Activated naive CD8-positive, alpha-beta T cell treated with anti-CD3 and anti-CD28 coated beads for 36 hours (primary cell): ENCODE results near the gene GOLGA6D. TPM values are rescaled to one million over a fixed set of nuclear protein-coding genes. Genes with fewer than 3 reads are reported as not detected.
"Not testable (repeated sequence)": the region's sequence is repeated elsewhere in the genome, so short reads cannot be mapped to it uniquely, and the experiment has no call there.

Experiments used
- DNase-seq: peaks from one replicate; pipeline ENCODE4 v3.0.0; 2021
- H3K27ac Mint-ChIP-seq: one replicate; pipeline ENCODE4 v1.8.0; 2022; ENCODE audit warnings: mild to moderate bottlenecking, moderate library complexity, mixed read lengths
- H3K27me3 Mint-ChIP-seq: one replicate; pipeline ENCODE4 v1.8.0; 2022; ENCODE audit warnings: mild to moderate bottlenecking, mixed read lengths
- H3K36me3 Mint-ChIP-seq: one replicate; pipeline ENCODE4 v1.8.0; 2021; ENCODE audit warnings: mild to moderate bottlenecking, mixed read lengths
- H3K4me1 Mint-ChIP-seq: one replicate; pipeline ENCODE4 v1.8.0; 2021; ENCODE audit warnings: mixed read lengths
- H3K4me3 Mint-ChIP-seq: one replicate; pipeline ENCODE4 v1.8.0; 2022; ENCODE audit warnings: mild to moderate bottlenecking, moderate library complexity, mixed read lengths
- H3K9me3 Mint-ChIP-seq: one replicate; pipeline ENCODE4 v1.8.0; 2022; ENCODE audit warnings: mixed read lengths
- total RNA-seq, 2 experiments: library from RNA; stranded (reverse); gene quantifications; one replicate each; pipeline ENCODE4 v1.2.3, GENCODE V29; 2021

Gene GOLGA6D
- total RNA-seq, 2 experiments from 2014 or later, result not detected

- H3K4me3 Mint-ChIP-seq, H3K4me1 Mint-ChIP-seq, H3K27ac Mint-ChIP-seq, H3K27me3 Mint-ChIP-seq, H3K36me3 Mint-ChIP-seq, DNase-seq, H3K9me3 Mint-ChIP-seq: not testable (repeated sequence)
Measured at GRCh38 chr15:75258620-75259343, 23.9 kb upstream of the GOLGA6D start.

- not testable (repeated sequence) for H3K4me3 Mint-ChIP-seq, H3K27me3 Mint-ChIP-seq, H3K4me1 Mint-ChIP-seq
Measured at GRCh38 chr15:75259873-75260272, 22.8 kb upstream of the GOLGA6D start.

GRCh38 chr15:75273751-75274359 lies 8.8 kb upstream of the GOLGA6D start:
- not testable (repeated sequence) for H3K9me3 Mint-ChIP-seq, H3K4me1 Mint-ChIP-seq, H3K4me3 Mint-ChIP-seq, H3K27me3 Mint-ChIP-seq, H3K27ac Mint-ChIP-seq, DNase-seq, H3K36me3 Mint-ChIP-seq

More at GRCh38 chr15:75259873-75260272, 22.8 kb upstream of the GOLGA6D start:
- H3K36me3 Mint-ChIP-seq, H3K27ac Mint-ChIP-seq, DNase-seq, H3K9me3 Mint-ChIP-seq: not testable (repeated sequence)

GRCh38 chr15:75274509-75275107 lies 8.0 kb upstream of the GOLGA6D start:
- not testable (repeated sequence) for H3K27me3 Mint-ChIP-seq, H3K4me3 Mint-ChIP-seq, H3K9me3 Mint-ChIP-seq, H3K27ac Mint-ChIP-seq, H3K4me1 Mint-ChIP-seq, H3K36me3 Mint-ChIP-seq
- peak; percentile 76 for DNase-seq

- not testable (repeated sequence) for H3K9me3 Mint-ChIP-seq, H3K4me3 Mint-ChIP-seq, H3K36me3 Mint-ChIP-seq, H3K4me1 Mint-ChIP-seq, H3K27ac Mint-ChIP-seq, H3K27me3 Mint-ChIP-seq, DNase-seq
Measured at GRCh38 chr15:75275617-75276016, 7.0 kb upstream of the GOLGA6D start.

GRCh38 chr15:75278497-75278896 lies 4.1 kb upstream of the GOLGA6D start:
- H3K36me3 Mint-ChIP-seq, H3K9me3 Mint-ChIP-seq: not testable (repeated sequence)

GRCh38 chr15:75284152-75284551 lies 1.5 kb downstream of the GOLGA6D start:
- not testable (repeated sequence) for H3K4me1 Mint-ChIP-seq, H3K36me3 Mint-ChIP-seq, H3K27me3 Mint-ChIP-seq, DNase-seq, H3K27ac Mint-ChIP-seq, H3K4me3 Mint-ChIP-seq, H3K9me3 Mint-ChIP-seq

More at GRCh38 chr15:75278497-75278896, 4.1 kb upstream of the GOLGA6D start:
- H3K27ac Mint-ChIP-seq, H3K27me3 Mint-ChIP-seq, H3K4me1 Mint-ChIP-seq, H3K4me3 Mint-ChIP-seq, DNase-seq: not testable (repeated sequence)

- H3K9me3 Mint-ChIP-seq, H3K27me3 Mint-ChIP-seq: not testable (repeated sequence)
Measured at GRCh38 chr15:75293660-75294059, 11.0 kb downstream of the GOLGA6D start.

GRCh38 chr15:75298541-75299310 lies 16.1 kb downstream of the GOLGA6D start:
- H3K4me3 Mint-ChIP-seq, H3K27ac Mint-ChIP-seq, H3K36me3 Mint-ChIP-seq, H3K27me3 Mint-ChIP-seq, H3K9me3 Mint-ChIP-seq, H3K4me1 Mint-ChIP-seq, DNase-seq: not testable (repeated sequence)

More at GRCh38 chr15:75293660-75294059, 11.0 kb downstream of the GOLGA6D start:
- H3K4me3 Mint-ChIP-seq, H3K36me3 Mint-ChIP-seq, H3K27ac Mint-ChIP-seq, H3K4me1 Mint-ChIP-seq, DNase-seq: not testable (repeated sequence)

- H3K9me3 Mint-ChIP-seq, H3K27ac Mint-ChIP-seq, H3K4me1 Mint-ChIP-seq, H3K27me3 Mint-ChIP-seq, H3K4me3 Mint-ChIP-seq, H3K36me3 Mint-ChIP-seq: not testable (repeated sequence)
- DNase-seq, result peak; percentile 52
Measured at GRCh38 chr15:75299311-75299688, 16.7 kb downstream of the GOLGA6D start.

- not testable (repeated sequence) for DNase-seq, H3K27ac Mint-ChIP-seq, H3K9me3 Mint-ChIP-seq, H3K36me3 Mint-ChIP-seq, H3K4me1 Mint-ChIP-seq
- H3K27me3 Mint-ChIP-seq, result peaks cover 15% of the 10 kb centered on the region
- peak overlapping the region; percentile 25 for H3K4me3 Mint-ChIP-seq
Measured at GRCh38 chr15:75300026-75300425, 17.4 kb downstream of the GOLGA6D start.

- H3K4me3 Mint-ChIP-seq, result no peak overlapping the region
Measured at GRCh38 chr15:75302318-75302717, 19.7 kb downstream of the GOLGA6D start.

GRCh38 chr15:75302753-75303152 lies 20.1 kb downstream of the GOLGA6D start:
- not testable (repeated sequence) for H3K27ac Mint-ChIP-seq, DNase-seq, H3K9me3 Mint-ChIP-seq, H3K4me3 Mint-ChIP-seq, H3K36me3 Mint-ChIP-seq, H3K4me1 Mint-ChIP-seq
- H3K27me3 Mint-ChIP-seq, result peaks cover 41% of the 10 kb centered on the region

More at GRCh38 chr15:75302318-75302717, 19.7 kb downstream of the GOLGA6D start:
- H3K4me1 Mint-ChIP-seq, result no peaks in the 10 kb centered on the region
- H3K27ac Mint-ChIP-seq, result no peak overlapping the region
- H3K9me3 Mint-ChIP-seq, result no peaks in the 10 kb centered on the region
- DNase-seq, result no peak
- H3K36me3 Mint-ChIP-seq, result no peaks in the 10 kb centered on the region
- H3K27me3 Mint-ChIP-seq, result peaks cover 36% of the 10 kb centered on the region

GRCh38 chr15:75306188-75306587 lies 23.6 kb downstream of the GOLGA6D start:
- Mint-ChIP-seq H3K4me3 (no peak overlapping the region), H3K27ac (no peak overlapping the region), H3K36me3 (no peaks in the 10 kb centered on the region), H3K27me3 (peaks cover 58% of the 10 kb centered on the region), H3K9me3 (no peaks in the 10 kb centered on the region), H3K4me1 (no peaks in the 10 kb centered on the region)
- DNase-seq, result no peak

- H3K27me3 Mint-ChIP-seq, result peaks cover 60% of the 10 kb centered on the region
- H3K4me3 Mint-ChIP-seq, result no peak overlapping the region
- no peak overlapping the region for H3K27ac Mint-ChIP-seq
- DNase-seq, result peak; percentile 25
- no peaks in the 10 kb centered on the region for H3K9me3 Mint-ChIP-seq
- H3K36me3 Mint-ChIP-seq, result no peaks in the 10 kb centered on the region
- H3K4me1 Mint-ChIP-seq, result peaks cover 2% of the 10 kb centered on the region
Measured at GRCh38 chr15:75307778-75308390, 25.2 kb downstream of the GOLGA6D start.
